OCI-LY7 (cell line): ENCODE results near the gene ASIC3.

Experiments used
- CTCF ChIP-seq: fragments of 200-600 bp; sonication (generic); conservative IDR thresholded peaks from 2 replicates; pipeline ENCODE4 v1.5.1; 2014; ENCODE audit warnings: mild to moderate bottlenecking, antibody characterized with exemption, low read length, moderate library complexity, mixed read lengths
- EZH2phosphoT487 ChIP-seq: fragments of 200-600 bp; sonication (generic); IDR thresholded peaks from 2 replicates; pipeline ENCODE4 v1.6.1; 2018; ENCODE audit warnings: low read depth, borderline replicate concordance, mild to moderate bottlenecking, mixed run types, antibody characterized with exemption, low read length, moderate library complexity, mixed read lengths

GRCh38 chr7:151081170-151082101 lies 33.1 kb downstream of the ASIC3 start:
- TF ChIP-seq EZH2phosphoT487 (no peak), CTCF (no peak)
